NCI-H187 treated with DMSO at 0.1 percent for 48 hours (cell line): ENCODE data around the gene TAP1.

Experiments
- DNase-seq: peaks from one replicate; lab custom pipeline; 2025; lab: John Stamatoyannopoulos, UW

Gene TAP1

GRCh38 chr6:32860674-32861073, 7.2 kb upstream of the TAP1 start:
- no peak for DNase-seq

- DNase-seq = no peak
Observed at GRCh38 chr6:32858194-32858593, 4.7 kb upstream of the TAP1 start.

DNA sequence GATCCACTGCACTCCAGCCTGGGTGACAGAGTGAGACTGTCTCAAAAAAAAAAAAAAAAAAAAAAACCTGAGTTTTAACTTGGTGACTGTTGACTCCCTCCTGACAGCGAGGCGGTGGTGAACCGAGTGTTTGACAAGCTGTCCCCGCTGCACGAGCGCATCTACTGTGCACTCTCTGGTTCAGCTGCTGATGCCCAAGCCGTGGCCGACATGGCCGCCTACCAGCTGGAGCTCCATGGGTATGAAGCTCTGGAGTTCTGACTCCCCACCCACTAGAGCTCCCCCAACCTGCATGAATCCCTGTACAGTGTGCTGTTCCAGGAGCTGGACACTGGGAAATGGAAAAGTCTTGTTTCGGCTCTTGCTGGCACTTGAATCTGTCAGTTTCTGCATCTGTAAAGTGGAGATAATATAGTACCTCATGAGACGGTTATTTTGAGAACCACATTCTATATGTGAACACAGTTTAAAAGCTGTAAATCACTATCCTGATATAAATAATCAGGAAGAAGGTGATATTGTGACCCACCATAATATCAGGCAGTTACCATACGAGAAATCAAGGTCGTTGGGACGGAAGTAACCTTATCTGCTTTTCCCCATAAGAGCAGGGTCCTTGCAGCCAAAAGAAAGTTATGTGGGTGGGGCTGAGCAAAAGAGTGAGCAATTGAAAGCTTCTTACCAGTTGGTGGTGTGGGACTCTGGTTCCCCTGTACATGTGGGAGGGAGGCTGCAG, 3.8 kb upstream of the TAP1 start:
- DNase-seq = no peak

GRCh38 chr6:32855467-32856174, 2.1 kb upstream of the TAP1 start:
- no peak for DNase-seq

- DNase-seq = no peak
Observed at GRCh38 chr6:32854376-32855178, 1.1 kb upstream of the TAP1 start.

GRCh38 chr6:32852844-32853540, 512 bp downstream of the TAP1 start:
- no peak for DNase-seq

DNA sequence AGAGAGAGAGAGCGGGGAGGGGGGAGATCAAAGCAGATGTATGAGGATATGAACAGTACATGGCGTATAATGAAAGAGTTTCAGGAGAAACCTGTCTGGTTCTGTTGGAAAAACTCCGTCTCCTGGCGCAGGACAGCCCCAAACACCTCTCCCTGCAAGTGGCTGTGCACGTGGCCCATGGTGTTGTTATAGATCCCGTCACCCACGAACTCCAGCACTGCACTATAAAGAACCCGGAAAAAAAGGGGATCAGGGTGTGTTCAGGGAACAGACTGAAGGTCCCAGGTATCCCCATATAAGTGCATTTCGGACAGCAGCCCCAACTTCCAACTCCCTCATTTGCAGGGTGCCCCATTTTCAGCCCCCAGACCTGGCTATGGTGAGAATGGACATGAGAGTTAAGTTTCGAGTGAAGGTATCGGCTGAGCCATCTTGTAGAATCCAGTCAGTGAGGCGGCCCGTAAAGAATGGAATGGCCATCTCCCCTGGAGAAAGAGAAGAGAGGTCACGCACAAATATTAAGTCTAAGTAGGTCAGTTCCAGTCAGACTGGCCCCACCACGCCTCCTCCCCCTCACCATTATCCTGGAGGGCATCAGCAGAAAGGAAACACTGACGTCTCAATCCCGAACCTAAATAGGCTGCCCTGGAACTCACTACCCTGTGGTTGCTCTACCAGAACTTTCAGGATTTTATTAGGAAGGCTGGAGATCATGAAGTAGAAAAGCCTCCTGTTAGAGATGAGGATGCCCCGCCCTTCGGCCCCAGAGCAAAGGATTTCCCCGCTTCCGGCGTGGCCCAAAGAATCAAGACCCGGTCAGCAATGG, 1.3 kb downstream of the TAP1 start:
- no peak for DNase-seq

GRCh38 chr6:32851025-32851424, 2.5 kb downstream of the TAP1 start:
- DNase-seq = no peak

GRCh38 chr6:32849126-32849525, 4.4 kb downstream of the TAP1 start:
- no peak for DNase-seq

- no peak for DNase-seq
Observed at GRCh38 chr6:32847795-32848194, 5.7 kb downstream of the TAP1 start.

GRCh38 chr6:32847004-32847403, 6.5 kb downstream of the TAP1 start:
- no peak for DNase-seq

- DNase-seq = no peak
Observed at GRCh38 chr6:32845384-32845884, 8.1 kb downstream of the TAP1 start.

GRCh38 chr6:32844839-32845383, 8.6 kb downstream of the TAP1 start:
- no peak for DNase-seq

DNA sequence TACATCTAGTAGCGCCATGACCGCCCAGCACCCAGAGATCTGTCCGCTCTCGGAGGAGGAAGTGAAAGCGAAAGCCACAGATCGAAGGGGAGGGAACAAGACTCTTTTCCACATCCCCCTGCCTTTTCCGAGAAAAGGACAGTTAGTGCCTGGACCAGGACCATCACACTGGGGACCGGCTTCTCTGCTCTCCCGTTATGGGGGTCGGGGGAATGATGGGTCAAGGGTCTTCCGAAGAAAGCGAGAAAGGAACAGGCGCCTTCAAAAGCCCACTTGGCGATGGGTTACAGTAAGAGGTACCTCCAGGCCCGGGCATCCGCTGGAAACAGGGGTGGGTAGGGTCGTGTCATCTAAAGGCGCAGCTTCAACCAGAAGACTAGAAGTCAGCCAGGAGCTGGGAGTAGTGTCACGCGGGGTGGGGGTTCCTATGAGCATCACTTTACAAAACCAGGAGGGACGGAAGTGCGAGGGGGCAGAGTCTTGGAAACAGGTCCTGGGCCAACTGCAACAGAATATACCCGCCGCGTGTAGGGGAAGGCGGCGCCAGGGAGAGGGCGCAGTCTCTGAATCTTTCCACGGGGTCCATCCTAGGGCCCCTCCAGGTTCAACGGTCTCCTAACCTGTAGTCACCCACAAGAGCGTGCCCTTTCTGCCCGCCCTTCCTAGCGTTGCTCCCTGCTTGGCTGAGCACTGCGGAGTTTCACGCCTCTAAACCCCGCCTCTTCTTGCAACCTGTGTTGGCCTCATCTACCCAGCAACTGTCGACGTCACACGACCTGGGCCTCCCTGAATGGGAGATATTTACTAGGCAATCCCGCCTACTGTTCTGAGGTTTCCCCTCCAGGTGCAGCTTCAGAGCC, 9.3 kb downstream of the TAP1 start, which contains the start of gene PSMB8:
TSS of gene PSMB8 (minus strand) at position 69 of the 860 bp plus-strand sequence. CDS start at position 18, 51 bp downstream.
- DNase-seq = peak; percentile 93

GRCh38 chr6:32843331-32843978, 10.0 kb downstream of the TAP1 start:
- DNase-seq = no peak

- no peak for DNase-seq
Observed at GRCh38 chr6:32842690-32843089, 10.8 kb downstream of the TAP1 start.

- DNase-seq = no peak
Observed at GRCh38 chr6:32842021-32842650, 11.4 kb downstream of the TAP1 start.

GRCh38 chr6:32840604-32841246, 12.8 kb downstream of the TAP1 start:
- DNase-seq = no peak
